Psoas muscle (tissue), 8 donors: Measurements from ENCODE around the gene CHST1. TPM values are rescaled to one million over a fixed set of nuclear protein-coding genes. Genes with fewer than 3 reads are reported as not detected.

Source experiments
- ATAC-seq, 4 donors: fragments of 200-7000 bp; cut with Tn5 transposase; one replicate each; pipeline ENCODE4 v1.9.1; 2020; ENCODE audit warnings: moderate library complexity in 3 of 4, mild to moderate bottlenecking in 2 of 4
- DNase-seq, 2 donors: peaks; one replicate each; pipeline ENCODE4 v3.0.0-alpha.2; 2020
- H3K27ac ChIP-seq: fragments of 200-600 bp; one replicate; pipeline ENCODE4 v1.8.0; 2022
- H3K27me3 ChIP-seq, 3 donors: fragments of 200-600 bp in 1 of 3; one replicate each; pipeline versions ENCODE4 v1.6.1 to v1.8.0; 2013 to 2022; ENCODE audit warnings: low read length in 2 of 3, mild to moderate bottlenecking in 2 of 3, moderate library complexity in 1 of 3; ENCODE audit not compliant: insufficient read depth in 3 of 3
- H3K36me3 ChIP-seq, 2 donors: fragments of 200-600 bp in 1 of 2; one replicate each; pipeline versions ENCODE4 v1.6.1 to v1.8.0; 2013 to 2022; ENCODE audit warnings: low read depth in 1 of 2, mild to moderate bottlenecking in 1 of 2, moderate library complexity in 1 of 2; ENCODE audit not compliant: insufficient read depth in 1 of 2
- H3K4me1 ChIP-seq: fragments of 200-600 bp; one replicate; pipeline ENCODE4 v1.8.0; 2022
- H3K4me3 ChIP-seq: fragments of 200-600 bp; one replicate; pipeline ENCODE4 v1.8.0; 2022; ENCODE audit warnings: mild to moderate bottlenecking
- H3K9me3 ChIP-seq: fragments of 200-600 bp; one replicate; pipeline ENCODE4 v1.8.0; 2022
- WGBS, 3 donors: extraction: QIAGEN DNeasy Blood & Tissue Kit; methylation state at CpG; one replicate each; pipeline versions ENCODE4 v1.1.6 to v1.1.7; 2013; 5-methylcytosine and 5-hydroxymethylcytosine counted together
- intact Hi-C, 2 donors: fragments of 100-400 bp; cut with DNase I; formaldehyde crosslinking; loops; one replicate each; pipeline versions ENCODE4 v1.11.0 to v1.14.2; 2022
- polyA plus RNA-seq, 3 donors: library from polyadenylated mRNA; stranded (reverse); fragments of 200-250 nt; gene quantifications; one replicate each; pipeline ENCODE4 v1.2.3, GENCODE V29; 2013
- total RNA-seq, 4 donors: library from RNA; stranded (reverse); fragmentation: NEBNext Ultra II Directional in 2 of 4; extraction: Animal tissue kit (Norgen Biotek cat#: 25700) in 2 of 4; gene quantifications; one replicate each; pipeline versions ENCODE4 v1.2.1 to v1.2.4, GENCODE V29; 2021 to 2023
- TF ChIP-seq, protein P1 (sequence below): fragments of 200-600 bp; IDR thresholded peaks from one replicate; pipeline ENCODE4 v1.8.0; 2022; ENCODE audit warnings: antibody characterized with exemption
- donor health status: healthy with polysubstance abuse.
- donor health status: DM: no; HTN: no; CAD: no; lungs with moderate emphysema.
- donor health status: Bipolar disorder and iron deficiency.
- donor health status: healthy.
- donor health status: DM: yes; HTN: yes; CAD: no.
- donor health status: DM: no; HTN: no; CAD: no.
- donor health status: DM: no; HTN: no; CAD: no.
- donor health status: DM: yes; HTN: yes; CAD: no.

Gene CHST1
- total and polyA plus RNA-seq, 7 donors: 1.2 to 21.4 (median 5.8) TPM

GRCh38 chr11:45692808-45693453 is 27.5 kb upstream of the CHST1 start:
- Histone ChIP-seq H3K4me3 (no peak overlapping the region), H3K27me3 (peaks cover 0 to 2% (median 0%) of the 10 kb centered on the region in 3 donors), H3K4me1 (no peaks in the 10 kb centered on the region), H3K27ac (no peak overlapping the region), H3K9me3 (no peaks in the 10 kb centered on the region), H3K36me3 (no peaks in the 10 kb centered on the region)
- ATAC-seq: no peak
- intact Hi-C loops: no loop called here
- WGBS, 3 donors: 75 to 82% (median 78%) methylated on average over 10 of the region's 10 CpGs
- DNase-seq: no peak
- TF ChIP-seq, protein P1, sequence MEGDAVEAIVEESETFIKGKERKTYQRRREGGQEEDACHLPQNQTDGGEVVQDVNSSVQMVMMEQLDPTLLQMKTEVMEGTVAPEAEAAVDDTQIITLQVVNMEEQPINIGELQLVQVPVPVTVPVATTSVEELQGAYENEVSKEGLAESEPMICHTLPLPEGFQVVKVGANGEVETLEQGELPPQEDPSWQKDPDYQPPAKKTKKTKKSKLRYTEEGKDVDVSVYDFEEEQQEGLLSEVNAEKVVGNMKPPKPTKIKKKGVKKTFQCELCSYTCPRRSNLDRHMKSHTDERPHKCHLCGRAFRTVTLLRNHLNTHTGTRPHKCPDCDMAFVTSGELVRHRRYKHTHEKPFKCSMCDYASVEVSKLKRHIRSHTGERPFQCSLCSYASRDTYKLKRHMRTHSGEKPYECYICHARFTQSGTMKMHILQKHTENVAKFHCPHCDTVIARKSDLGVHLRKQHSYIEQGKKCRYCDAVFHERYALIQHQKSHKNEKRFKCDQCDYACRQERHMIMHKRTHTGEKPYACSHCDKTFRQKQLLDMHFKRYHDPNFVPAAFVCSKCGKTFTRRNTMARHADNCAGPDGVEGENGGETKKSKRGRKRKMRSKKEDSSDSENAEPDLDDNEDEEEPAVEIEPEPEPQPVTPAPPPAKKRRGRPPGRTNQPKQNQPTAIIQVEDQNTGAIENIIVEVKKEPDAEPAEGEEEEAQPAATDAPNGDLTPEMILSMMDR: no peak

GRCh38 chr11:45688472-45689033 is 23.1 kb upstream of the CHST1 start:
- intact Hi-C loops: no loop called here
- TF ChIP-seq, protein P1: no peak
- no peaks in the 10 kb centered on the region for H3K4me1 ChIP-seq
- no peak overlapping the region for H3K4me3 ChIP-seq
- peaks cover 0 to 2% (median 0%) of the 10 kb centered on the region in 3 donors for H3K27me3 ChIP-seq
- no peaks in the 10 kb centered on the region for H3K36me3 ChIP-seq
- H3K9me3 ChIP-seq: no peaks in the 10 kb centered on the region
- DNase-seq (no peak), ATAC-seq (no peak)
- WGBS, 3 donors: 74 to 81% (median 77%) methylated on average over 7 of the region's 7 CpGs
- H3K27ac ChIP-seq: no peak overlapping the region

DNA sequence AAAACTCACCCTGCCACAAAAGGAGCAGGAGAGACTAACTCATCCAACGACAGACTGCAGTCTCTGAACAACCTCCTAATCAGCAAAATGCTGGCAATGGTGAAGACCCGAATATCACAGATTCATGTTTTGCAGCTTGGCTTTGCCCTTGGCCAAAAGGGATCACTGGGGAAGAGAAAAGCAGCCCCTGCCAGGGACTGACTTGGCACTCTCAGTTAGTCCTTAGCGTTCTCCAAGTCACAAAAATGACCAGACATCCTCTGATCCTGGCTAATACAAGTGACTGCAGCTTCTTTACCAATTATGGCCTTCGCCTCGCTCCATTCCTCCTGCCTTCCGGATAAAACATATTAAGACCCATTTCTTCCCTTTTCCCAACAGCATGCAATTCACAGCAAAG is 22.4 kb upstream of the CHST1 start:
- H3K4me1 ChIP-seq: no peaks in the 10 kb centered on the region
- H3K9me3 ChIP-seq: no peaks in the 10 kb centered on the region
- H3K36me3 ChIP-seq: no peaks in the 10 kb centered on the region
- peaks cover 0 to 2% (median 0%) of the 10 kb centered on the region in 3 donors for H3K27me3 ChIP-seq
- WGBS, 3 donors: 41 to 64% (median 54%) methylated on average over 6 of the region's 6 CpGs
- no peak overlapping the region for H3K27ac ChIP-seq
- intact Hi-C loops: no loop called here
- H3K4me3 ChIP-seq: no peak overlapping the region
- DNase-seq: no peak
- ATAC-seq: no peak
- TF ChIP-seq, protein P1: no peak

GRCh38 chr11:45685964-45686537 is 20.6 kb upstream of the CHST1 start:
- Histone ChIP-seq H3K9me3 (no peaks in the 10 kb centered on the region), H3K27me3 (peaks cover 0 to 2% (median 0%) of the 10 kb centered on the region in 3 donors), H3K4me1 (no peaks in the 10 kb centered on the region), H3K4me3 (no peak overlapping the region), H3K27ac (no peak overlapping the region), H3K36me3 (no peaks in the 10 kb centered on the region)
- TF ChIP-seq, protein P1: no peak
- WGBS, 3 donors: 88 to 92% (median 91%) methylated on average over 7 of the region's 7 CpGs
- DNase-seq (no peak), ATAC-seq (no peak)
- intact Hi-C loops: no loop called here
